Germinal center (tissue), 1 donor: ENCODE data around the gene YES1.
A peak's percentile ranks its signal among the peaks of the same experiment; 100 is the strongest.
"Not testable (repeated sequence)": the region's sequence is repeated elsewhere in the genome, so short reads cannot be mapped to it uniquely, and the experiment has no call there.

Experiments used
- DNase-seq: peaks from one replicate; pipeline ENCODE4 v3.0.0; 2012; ENCODE audit warnings: mixed read lengths, low spot score

The YES1 gene

DNA sequence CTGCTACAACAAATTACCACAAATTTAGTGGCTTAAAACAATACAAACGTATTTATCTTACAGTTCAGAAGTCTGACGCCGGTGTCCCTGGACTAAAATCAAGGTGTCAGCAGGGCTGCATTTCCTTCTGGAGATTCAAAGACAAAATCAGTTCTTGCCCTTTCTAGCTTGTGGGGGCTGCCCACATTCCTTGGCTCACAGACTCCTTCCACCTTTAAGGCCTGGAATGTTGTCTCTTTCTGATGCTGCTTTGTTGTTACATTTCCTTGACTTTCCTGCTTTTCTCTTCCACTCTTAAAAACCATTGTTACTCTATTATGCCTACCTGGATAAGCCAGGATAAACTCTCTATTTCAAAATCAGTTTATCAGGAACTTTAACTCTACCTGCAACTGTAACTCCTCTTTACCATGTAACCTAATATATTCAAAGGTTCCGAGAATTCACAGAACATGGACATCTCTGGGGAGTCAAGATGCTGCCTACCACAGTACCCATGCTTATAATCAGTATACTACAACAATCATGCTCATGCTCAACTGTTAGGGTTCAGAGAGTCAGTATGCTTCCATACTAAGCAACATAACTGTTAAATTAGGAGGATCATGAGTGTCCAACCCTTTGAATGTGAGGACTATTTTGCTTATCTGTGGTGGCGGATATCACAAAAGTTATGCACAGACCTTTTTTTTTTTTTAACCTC is 27.4 kb downstream of the YES1 start:
- DNase-seq = no peak

DNA sequence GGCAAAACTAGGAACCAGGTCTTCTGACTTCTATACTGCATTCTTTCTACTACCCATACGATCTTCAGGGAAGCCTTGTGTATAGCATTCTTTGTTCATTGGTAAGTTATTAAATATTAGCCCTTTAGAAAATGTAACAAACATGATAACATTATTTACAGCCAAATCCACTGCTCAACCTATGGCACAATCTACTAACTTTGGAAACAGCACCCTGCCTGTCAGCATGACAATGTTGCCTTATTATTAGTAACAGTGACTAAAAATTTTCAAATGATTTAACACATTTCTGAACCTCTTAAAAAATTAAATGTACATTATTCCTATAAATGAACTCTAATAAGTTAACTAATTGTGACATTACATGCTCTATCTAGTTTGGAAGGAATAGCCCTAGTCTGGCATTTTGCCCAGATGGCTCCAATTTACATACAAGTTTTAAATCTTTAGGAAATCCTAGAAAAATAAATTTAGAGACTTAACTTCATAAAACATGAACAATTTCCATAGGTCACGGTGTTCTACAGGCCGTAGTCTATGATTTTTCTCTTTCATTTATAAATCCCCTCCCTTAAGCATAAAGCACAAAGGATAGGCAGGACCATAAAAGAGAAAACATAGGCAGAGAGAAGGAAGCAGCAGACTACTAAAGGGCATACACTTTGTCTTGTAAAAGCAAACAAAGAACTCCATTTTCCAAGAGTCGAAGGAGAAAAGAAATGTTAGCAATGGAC is 33.7 kb downstream of the YES1 start:
- no peak for DNase-seq

DNA sequence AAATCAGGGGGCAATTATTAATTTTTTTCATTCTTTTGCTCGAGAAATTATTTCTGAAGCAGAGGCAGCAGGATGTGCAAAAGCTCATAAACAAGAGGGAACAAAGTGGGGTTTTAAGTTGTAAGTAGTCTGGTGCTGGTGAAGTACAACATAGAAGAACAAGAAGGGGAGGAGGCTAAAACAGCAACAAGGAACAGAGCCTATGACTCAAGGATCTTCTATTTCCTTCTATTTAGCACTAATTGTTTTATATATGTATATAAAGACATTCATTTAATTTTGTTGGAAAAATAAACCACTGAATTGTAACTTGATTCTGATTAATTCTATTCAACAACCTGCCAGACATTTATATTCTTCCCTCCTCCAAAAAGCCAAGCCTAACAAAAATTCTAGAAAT is 35.0 kb downstream of the YES1 start:
- no peak for DNase-seq

DNA sequence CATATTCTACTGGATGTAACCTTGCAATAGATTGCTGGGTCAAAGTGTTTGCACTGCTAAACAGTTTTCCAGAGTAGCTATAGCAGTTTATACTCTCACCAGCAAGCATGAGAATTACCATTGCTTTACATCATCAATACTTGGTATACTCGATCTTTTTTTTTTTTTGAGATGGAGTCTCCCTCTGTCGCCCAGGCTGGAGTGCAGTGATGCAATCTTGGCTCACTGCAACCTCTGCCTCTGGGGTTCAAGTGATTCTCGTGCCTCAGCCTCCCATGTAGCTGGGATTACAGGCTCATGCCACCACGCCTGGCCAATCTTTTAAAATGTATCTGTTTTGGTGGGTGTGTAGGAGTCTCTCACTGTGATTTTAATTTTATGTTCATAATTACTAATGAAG is 36.0 kb downstream of the YES1 start:
- DNase-seq = not testable (repeated sequence)

DNA sequence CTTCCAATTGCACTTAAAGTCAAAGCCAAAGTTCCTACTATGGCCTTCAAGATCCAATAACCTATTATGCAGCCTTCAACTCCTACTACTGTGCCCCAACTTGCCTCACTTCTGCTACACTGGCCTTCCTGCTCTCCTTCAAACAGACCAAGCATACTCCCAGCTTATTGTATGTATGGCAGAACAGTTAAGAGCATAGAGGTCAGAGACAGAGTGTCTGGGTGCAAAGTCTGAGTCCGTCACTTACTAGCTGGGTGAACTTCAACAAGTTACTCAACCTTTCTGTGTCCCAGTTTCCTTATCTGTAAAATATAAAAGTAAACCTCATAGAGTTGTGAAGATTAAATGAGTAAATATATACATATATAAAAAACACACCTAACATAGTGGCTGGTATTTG is 37.2 kb downstream of the YES1 start:
- no peak for DNase-seq

DNA sequence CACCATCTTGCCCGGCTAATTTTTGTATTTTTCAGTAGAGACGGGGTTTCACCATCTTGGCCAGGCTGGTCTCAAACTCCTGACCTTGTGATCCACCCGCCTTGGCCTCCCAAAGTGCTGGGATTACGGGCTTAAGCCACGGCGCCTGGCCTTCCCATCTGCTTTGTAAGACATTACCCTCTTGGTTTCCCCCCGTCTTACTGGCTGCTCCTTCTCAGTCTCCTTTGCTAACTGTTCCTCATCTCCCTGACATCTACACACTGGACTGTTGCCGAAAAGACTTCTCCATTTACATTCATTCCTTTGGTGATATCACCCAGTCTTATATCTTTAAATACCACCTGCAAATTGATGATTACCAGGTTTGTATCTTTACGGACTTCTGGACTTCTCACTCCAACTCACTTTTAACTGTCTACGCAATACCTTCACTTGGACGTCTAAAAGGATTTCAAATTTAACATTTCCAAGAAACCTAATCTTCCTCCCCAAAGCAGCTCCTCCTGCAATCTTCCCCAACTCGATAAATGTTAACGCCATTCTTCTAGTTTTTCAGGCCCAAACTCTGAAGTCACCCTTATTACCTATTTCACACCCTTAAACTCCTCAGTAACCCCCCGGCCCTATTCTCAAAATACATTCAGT is 37.9 kb downstream of the YES1 start:
- DNase-seq = no peak

DNA sequence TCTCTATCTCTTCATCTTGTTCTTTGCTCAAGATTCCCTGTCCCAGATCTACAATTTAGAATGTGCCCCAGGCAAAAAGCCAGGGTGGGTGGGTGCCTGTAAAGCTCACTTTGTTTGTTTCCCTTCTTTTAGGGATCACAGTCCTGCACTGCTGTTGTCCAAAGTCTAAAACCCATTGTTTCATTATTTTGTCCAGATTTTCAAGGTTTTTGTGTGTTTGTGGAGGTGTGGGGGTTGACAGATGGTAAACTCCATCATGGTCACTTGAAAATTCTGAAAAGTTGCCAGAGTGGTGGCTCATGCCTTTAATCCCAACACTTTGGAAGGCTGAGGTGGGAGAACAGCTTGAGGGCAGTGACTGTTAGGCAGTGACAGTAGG is 41.5 kb downstream of the YES1 start:
- no peak for DNase-seq

DNA sequence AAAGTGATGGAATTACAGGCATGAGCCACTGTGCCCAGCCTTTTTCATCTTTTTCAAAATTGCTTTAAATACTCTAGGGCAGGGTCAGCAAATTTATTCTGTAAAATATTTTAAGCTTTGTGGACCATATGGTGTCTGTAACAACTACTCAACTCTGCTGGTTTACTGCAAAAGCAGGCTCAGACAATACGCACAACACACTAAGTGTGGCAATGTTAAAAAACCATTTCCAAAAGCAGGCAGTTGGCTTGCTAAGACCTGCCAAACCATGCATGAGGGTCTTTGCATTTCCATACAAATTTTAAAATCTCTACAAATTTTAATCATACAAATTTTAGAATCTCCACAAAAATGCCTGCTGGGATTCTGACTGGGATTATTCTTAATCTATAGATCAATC is 44.1 kb downstream of the YES1 start:
- no peak for DNase-seq

DNA sequence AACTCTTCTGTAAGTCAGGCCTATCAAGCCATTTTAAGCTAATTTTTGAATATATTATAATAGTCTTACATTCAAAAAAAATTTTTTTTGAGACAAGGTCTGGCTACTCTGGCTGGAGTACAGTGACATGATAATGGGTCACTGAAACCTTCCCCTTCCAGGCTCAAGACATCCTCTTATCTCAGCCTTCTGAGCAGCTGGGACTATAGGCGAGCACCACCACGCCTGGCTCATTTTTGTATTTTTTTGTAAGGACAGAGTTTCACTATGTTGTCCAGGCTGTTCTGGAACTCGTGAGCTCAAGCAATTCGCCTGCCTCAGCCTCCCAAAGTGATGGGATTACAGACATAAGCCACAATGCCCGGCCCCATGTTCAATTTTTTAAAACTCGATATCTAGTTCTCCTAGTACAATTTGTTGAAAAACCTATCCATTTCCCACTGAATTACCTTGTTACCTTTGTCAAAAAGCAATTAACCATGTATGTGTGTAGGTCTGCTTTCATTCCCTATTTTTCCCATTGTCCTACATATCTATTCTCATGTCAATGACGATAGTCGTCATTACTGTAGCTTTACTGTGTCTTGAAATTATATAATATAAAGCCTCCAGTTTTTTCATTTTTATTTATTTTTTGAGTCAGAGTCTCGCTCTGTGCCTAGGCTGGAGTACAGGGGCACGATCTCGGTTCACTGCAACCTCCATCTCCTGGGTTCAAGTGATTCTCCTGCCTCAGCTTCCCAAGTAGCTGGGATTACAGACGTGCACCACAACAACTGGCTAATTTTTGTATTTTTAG is 44.8 kb downstream of the YES1 start:
- no peak for DNase-seq

DNA sequence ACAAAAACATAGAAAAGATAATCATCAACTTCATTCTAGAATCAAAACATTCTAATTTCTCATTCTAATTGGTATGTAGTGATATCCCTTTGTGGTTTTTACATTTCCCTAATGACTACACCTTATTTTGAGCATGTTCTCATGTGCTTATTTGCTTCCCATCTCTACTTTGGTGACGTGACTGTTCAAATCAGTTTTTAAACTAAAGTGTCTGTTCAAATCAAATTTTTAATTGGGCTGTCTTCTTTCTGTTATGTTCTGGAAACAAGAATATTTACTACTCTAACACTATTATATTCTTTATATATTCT is 45.5 kb downstream of the YES1 start:
- DNase-seq = no peak

DNA sequence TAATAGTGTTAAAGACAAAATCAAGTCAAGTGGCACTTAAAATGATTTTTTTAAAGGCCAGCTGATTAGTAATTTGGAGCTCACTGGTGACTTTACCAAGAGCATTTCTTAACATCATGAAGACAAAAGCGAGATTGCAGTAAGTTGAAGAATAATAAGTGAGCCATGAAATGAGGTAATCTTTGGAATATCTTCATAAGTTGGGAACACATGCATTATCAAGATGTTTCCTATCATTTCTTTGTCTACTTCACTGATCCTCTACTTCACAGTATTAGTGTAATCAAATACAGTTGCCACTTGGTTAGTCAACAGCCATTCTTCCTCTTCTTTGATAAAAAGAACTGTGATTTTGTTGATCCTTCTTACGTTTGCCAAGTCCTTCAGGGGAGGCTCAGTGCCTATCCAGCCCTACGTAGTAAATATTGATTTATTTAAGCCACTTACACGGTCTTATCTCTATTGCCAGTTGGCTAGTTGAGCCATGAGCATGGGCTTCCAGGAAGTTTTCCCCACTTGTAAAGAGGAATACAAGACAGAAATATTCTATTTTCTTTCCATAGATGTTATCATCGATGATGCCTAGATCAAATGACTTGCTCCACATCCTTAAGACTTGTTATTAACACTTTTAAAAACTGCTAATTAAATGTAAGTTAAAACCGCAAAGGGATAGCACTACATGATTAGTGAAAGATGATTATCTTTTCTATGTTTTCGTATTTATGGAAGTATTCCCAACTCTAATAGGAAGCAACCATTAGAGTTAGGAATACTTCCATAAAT is 46.1 kb downstream of the YES1 start:
- DNase-seq = no peak

DNA sequence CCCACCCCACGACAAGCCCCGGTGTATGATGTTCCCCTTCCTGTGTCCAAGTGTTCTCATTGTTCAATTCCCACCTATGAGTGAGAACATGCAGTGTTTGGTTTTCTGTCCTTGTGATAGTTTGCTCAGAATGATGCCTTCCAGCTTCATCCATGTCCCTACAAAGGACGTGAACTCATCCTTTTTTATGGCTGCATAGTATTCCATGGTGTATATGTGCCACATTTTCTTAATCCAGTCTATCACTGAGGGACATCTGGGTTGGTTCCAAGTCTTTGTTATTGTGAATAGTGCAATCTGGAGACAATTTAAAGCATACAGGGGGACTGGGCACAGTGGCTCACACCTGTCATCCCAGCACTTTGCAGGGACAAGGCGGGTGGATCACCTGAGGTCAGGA is 52.2 kb downstream of the YES1 start:
- not testable (repeated sequence) for DNase-seq

DNA sequence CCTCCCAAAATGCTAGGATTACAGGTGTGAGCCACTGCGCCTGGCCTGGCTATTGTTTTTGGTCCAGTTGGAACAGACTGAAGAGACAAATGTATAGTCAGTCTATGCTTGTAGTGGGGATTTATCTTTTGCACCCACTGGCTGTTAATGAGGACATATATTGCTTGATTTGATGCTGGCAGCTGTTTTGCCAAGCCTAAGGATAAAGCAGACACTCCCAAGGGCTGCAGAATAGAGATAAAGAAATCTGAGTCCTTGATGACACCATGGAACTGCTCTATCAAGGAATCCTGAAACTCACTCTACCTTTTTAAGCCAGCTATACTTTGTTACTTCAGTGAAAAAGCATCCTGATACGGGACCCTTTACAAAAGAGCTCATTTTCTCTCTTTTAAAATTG is 56.5 kb downstream of the YES1 start:
- DNase-seq = no peak

DNA sequence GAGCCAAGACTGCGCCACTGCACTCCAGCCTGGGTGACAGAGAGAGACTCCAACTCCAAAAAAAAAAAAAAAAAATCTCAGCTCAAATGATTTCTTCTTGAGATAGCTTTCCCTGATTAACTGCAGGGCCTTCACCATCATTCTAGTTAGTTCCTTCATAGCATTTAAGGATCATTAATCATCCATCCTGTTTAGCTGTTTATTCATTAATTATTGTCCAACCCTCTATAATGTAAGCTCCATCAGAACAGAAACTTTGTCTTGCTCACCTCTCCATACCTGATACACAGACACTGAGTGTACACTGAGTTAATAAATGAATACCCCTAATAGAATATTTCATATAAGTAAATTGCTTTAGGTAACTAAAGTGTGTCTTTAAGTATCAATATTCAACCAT is 57.4 kb downstream of the YES1 start:
- no peak for DNase-seq

DNA sequence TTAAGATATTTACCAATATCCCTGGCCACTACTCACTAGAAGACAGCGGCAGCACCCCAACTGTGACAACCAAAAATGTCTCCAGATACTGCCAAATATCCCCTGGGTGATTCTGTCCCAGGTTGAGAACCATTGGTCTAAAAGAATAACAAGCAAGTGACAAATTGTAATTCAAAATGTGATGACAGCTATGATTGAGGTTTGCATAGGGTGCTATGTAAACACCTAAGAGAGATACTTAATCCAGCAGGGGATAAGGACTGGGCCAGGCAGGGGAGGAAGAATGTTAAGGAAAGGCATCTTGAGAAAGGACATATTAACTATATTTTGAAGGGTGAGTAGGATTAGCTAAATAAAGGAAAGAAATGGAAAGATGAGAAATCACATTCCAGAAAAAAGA is 61.6 kb downstream of the YES1 start:
- DNase-seq = no peak

DNA sequence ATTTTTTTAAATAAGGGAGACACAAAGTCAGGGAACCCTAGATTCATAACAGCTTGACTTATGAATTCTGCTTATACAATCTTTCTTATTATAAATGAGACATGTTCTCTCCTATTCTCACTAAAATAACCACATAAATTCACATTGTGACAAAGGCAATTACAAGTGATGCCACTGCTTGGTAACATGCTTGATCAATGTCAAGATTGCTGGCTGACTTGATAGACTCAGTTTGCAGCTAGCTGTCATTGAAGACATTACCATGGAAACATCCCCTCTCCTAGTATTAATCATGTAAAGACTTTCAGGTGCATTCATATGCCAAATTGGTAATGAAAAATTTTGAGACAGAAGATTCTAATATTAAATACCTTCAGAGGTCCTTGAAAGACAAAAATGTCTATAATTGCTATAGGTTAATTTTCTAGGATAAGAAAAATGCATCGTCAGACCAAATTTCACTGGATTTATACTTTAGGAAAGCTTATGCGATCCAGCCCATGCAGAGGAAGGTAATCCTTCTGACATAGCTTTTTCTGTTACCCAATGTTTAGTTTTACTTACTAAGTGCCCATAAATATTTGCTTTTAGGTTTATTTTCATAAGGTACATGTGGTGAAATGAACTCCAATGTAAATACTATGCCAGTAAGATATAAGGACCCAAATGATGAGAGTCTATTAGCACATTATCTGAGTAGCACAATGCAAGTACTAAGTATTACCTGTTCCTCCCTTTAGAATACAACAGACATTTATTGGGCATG is 67.0 kb downstream of the YES1 start:
- no peak for DNase-seq

DNA sequence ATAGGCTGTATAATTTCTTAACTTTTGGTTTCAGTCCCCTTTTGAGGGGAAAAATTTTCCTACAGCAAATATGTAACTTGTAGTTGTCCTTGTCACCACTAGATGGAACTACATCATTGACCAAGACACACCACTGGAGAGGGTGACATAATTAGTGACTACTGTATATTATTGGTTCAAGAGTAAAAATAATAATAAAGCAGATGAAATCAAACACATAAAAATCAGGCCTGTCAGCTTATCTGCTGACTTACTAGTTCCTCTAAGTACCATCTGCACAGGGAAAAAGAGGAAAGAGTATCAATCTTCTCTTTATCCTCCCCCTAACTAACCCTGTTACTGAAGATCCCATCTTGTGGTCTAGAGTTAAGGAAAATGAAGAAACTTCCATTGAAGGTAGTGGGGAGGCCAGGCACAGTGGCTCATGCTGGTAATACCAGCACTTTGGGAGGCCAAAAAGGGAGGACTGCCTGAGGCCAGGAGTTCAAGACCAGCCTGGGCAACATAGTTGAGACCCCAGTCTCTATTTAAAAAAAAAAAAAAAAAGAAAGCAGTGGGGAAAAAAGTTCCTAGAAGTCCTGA is 70.0 kb downstream of the YES1 start:
- peak; percentile 54 for DNase-seq

DNA sequence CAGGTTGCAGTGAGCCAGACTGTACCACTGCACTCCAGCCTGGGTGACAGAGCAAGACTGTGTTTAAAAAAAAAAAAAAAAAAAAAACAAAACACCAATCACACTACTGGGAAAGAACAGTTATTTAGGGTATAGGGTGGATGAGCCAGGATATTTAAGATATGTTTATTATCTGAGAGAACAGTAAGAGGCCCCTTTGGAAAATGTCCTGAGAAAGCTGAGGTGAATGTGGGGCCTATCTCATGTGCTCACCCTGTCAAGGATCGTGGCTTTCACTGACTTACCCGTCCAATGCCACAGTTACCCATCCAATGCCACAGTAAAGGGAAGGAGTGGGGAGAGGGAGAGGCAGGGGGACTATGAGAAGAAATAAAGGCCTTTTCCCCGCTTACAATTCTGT is 79.7 kb downstream of the YES1 start:
- no peak for DNase-seq

DNA sequence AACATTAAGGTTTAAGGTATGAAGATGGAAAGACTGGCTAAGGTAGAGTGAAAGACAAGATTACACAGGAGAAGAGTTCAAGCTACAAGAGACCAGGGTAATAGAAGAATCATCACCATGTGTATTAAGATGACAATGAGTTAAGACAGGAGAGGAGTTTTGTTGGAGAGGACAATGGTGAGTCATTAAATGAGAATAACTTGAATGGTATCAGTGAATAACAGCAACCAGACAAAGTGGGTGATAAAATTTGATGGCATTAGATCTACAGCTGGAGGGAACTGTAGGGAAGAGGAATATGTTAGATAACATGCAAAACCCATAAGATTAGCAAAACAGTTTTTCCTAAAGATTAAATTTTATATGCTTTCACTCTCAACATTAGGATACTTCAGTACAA is 80.9 kb downstream of the YES1 start:
- no peak for DNase-seq

DNA sequence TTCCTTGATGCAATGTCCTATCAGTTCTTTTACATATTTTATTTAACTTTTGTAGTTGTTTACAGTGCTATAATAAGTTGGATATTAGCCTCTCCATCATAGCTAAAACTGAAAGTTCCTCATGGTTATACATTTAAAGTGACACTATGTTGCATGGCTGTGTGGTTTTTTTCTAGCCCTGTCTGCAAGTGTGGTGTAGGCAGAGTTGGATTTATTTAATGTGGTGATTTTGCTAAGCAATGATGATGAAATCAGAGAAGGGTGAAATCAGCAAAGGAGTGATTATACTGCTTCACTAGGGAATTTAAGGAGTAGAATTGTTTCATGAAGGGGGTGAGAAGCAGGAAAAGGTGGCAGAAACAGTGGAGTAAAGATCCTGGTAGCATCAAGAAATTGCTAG is 81.3 kb downstream of the YES1 start:
- DNase-seq = no peak

DNA sequence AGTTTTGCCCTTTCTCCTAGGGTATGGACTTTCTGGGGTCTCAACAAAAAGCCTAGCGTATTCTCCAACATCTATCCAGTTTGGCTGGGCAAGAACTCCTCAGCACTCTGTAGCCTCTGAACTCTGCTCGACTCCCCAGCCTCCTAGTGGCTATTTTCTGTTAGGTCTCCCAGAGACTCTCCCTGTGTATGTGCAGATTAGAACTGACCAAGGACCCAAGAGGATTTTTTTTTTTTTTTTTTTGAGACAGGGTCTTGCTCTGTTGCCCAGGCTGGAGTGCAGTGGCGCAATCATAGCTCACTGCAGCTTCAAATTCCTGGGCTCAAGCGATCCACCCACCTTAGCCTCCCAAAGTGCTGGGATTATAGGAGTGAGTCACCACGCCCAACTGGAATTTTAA is 81.9 kb downstream of the YES1 start:
- not testable (repeated sequence) for DNase-seq
